Panc1 (cell line): Measurements from ENCODE around the gene CDKAL1. TPM values are rescaled to one million over a fixed set of nuclear protein-coding genes. Genes with fewer than 3 reads are reported as not detected.

Source experiments
- ATAC-seq: fragments of 200-7000 bp; cut with Tn5 transposase; 2 replicates; pipeline ENCODE4 v1.9.1; 2020; ENCODE audit warnings: mild to moderate bottlenecking, moderate library complexity
- BruUV-seq: library from RNA; stranded (reverse); fragments of 400-500 nt; replicated peaks from 2 replicates; lab custom pipeline; 2021; lab: Mats Ljungman, UMichigan
- CTCF ChIA-PET: fragments of 300-600 bp; sonication (Branson Sonifier 250); formaldehyde crosslinking; loops from one replicate; lab custom pipeline; 2022; ENCODE audit warnings: antibody characterized with exemption; lab: Charles Lee
- POLR2A ChIA-PET: fragments of 300-600 bp; sonication (Branson Sonifier 250); formaldehyde crosslinking; loops from one replicate; lab custom pipeline; 2022; ENCODE audit warnings: antibody characterized with exemption; lab: Charles Lee
- DNase-seq: peaks from one replicate; pipeline ENCODE4 v3.0.0-alpha.2; 2010; ENCODE audit warnings: low read depth, low spot score
- H3K27ac ChIP-seq: 2 replicates; pipeline ENCODE4 v1.5.1; 2011; ENCODE audit warnings: mild to moderate bottlenecking, low read length, inconsistent platforms
- H3K27me3 ChIP-seq: fragments of 200-500 bp; sonication (Bioruptor generic); 2 replicates; pipeline ENCODE4 v1.6.0; 2014; ENCODE audit warnings: low read length, inconsistent platforms; ENCODE audit not compliant: control insufficient read depth, insufficient read depth
- H3K36me3 ChIP-seq: fragments of 200-500 bp; sonication (Bioruptor generic); 2 replicates; pipeline ENCODE4 v1.5.1; 2014; ENCODE audit warnings: inconsistent platforms, mild to moderate bottlenecking, low read length, moderate library complexity; ENCODE audit not compliant: control insufficient read depth, insufficient read depth
- H3K4me1 ChIP-seq: 2 replicates; pipeline ENCODE4 v1.5.1; 2011; ENCODE audit warnings: inconsistent platforms, mild to moderate bottlenecking, low read length, moderate library complexity; ENCODE audit not compliant: control insufficient read depth, insufficient read depth
- H3K4me3 ChIP-seq, 2 experiments: 2 replicates each; pipeline ENCODE4 v1.5.1; 2011 to 2012; ENCODE audit warnings: low read depth in 2 of 2, low read length in 2 of 2, mild to moderate bottlenecking in 2 of 2, inconsistent platforms in 1 of 2, moderate library complexity in 1 of 2
- H3K9me3 ChIP-seq: fragments of 200-500 bp; sonication (Bioruptor generic); 2 replicates; pipeline ENCODE4 v1.5.1; 2014; ENCODE audit warnings: low read depth, mild to moderate bottlenecking, inconsistent platforms, low read length, moderate library complexity; ENCODE audit not compliant: control insufficient read depth, insufficient read depth
- CTCF ChIP-seq: fragments of 450-650 bp; IDR thresholded peaks from 2 replicates; pipeline ENCODE4 v1.5.1; 2017; ENCODE audit warnings: mild to moderate bottlenecking
- POLR2AphosphoS5 ChIP-seq: IDR thresholded peaks from 2 replicates; pipeline ENCODE4 v1.6.1; 2012; ENCODE audit warnings: mild to moderate bottlenecking, low read depth, low read length, moderate library complexity
- SIN3A ChIP-seq: IDR thresholded peaks from 2 replicates; pipeline ENCODE4 v1.6.1; 2012; ENCODE audit warnings: low read depth, mild to moderate bottlenecking, low read length, moderate library complexity, borderline replicate concordance; ENCODE audit not compliant: insufficient read depth
- TCF7L2 ChIP-seq: IDR thresholded peaks from 2 replicates; pipeline ENCODE4 v1.6.1; 2011; ENCODE audit warnings: mild to moderate bottlenecking, low read depth, low read length, inconsistent platforms
- in situ Hi-C: cut with HindIII; loops from 2 replicates; pipeline ENCODE4 v1.10.0; 2016; ENCODE audit warnings: low sequenced_read_pairs, low pct_unique_long_range_greater_than_20kb
- intact Hi-C: fragments of 100-400 bp; cut with micrococcal nuclease; formaldehyde crosslinking; loops from one replicate; pipeline ENCODE4 v1.10.0; 2022; ENCODE audit not compliant: unreplicated experiment
- total RNA-seq: library from RNA; stranded (reverse); gene quantifications from one replicate; pipeline ENCODE4 v1.2.1, GENCODE V29; 2021; ENCODE audit not compliant: unreplicated experiment
- TF ChIP-seq, protein P1 (sequence below), 2 experiments: IDR thresholded peaks; 2 replicates each; pipeline ENCODE4 v1.6.1; 2011 to 2012; ENCODE audit warnings: low read depth in 2 of 2, control low read depth in 1 of 2, low read length in 1 of 2, mild to moderate bottlenecking in 1 of 2, moderate library complexity in 1 of 2; ENCODE audit not compliant: insufficient read depth in 1 of 2

Gene CDKAL1
- total RNA-seq, 1 experiment from 2014 or later, result 14.5 TPM

- CTCF ChIA-PET, result no interaction called here
- BruUV-seq, result no TSS peak
- Histone ChIP-seq H3K4me3 (no peak overlapping the region), H3K27me3 (no peaks in the 10 kb centered on the region), H3K9me3 (no peaks in the 10 kb centered on the region), H3K27ac (no peak overlapping the region), H3K4me1 (no peaks in the 10 kb centered on the region), H3K36me3 (no peaks in the 10 kb centered on the region)
- DNase-seq (no peak), ATAC-seq (no peak)
- in situ Hi-C loops, result no loop called here
- TF ChIP-seq TCF7L2 (no peak), CTCF (no peak), POLR2AphosphoS5 (no peak), SIN3A (no peak)
- TF ChIP-seq, protein P1, sequence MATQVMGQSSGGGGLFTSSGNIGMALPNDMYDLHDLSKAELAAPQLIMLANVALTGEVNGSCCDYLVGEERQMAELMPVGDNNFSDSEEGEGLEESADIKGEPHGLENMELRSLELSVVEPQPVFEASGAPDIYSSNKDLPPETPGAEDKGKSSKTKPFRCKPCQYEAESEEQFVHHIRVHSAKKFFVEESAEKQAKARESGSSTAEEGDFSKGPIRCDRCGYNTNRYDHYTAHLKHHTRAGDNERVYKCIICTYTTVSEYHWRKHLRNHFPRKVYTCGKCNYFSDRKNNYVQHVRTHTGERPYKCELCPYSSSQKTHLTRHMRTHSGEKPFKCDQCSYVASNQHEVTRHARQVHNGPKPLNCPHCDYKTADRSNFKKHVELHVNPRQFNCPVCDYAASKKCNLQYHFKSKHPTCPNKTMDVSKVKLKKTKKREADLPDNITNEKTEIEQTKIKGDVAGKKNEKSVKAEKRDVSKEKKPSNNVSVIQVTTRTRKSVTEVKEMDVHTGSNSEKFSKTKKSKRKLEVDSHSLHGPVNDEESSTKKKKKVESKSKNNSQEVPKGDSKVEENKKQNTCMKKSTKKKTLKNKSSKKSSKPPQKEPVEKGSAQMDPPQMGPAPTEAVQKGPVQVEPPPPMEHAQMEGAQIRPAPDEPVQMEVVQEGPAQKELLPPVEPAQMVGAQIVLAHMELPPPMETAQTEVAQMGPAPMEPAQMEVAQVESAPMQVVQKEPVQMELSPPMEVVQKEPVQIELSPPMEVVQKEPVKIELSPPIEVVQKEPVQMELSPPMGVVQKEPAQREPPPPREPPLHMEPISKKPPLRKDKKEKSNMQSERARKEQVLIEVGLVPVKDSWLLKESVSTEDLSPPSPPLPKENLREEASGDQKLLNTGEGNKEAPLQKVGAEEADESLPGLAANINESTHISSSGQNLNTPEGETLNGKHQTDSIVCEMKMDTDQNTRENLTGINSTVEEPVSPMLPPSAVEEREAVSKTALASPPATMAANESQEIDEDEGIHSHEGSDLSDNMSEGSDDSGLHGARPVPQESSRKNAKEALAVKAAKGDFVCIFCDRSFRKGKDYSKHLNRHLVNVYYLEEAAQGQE (IDR thresholded peaks at IDR 0.05; ENCODE audit: insufficient read depth in 1 of 2, low read depth in 2 of 2, low read length in 1 of 2), result no peak
- intact Hi-C loops, result no loop called here
- POLR2A ChIA-PET, result no interaction called here
Observed at GRCh38 chr6:21158873-21159272, 624.6 kb downstream of the CDKAL1 start.

GRCh38 chr6:21159465-21159864 lies 625.2 kb downstream of the CDKAL1 start:
- Histone ChIP-seq H3K4me3 (no peak overlapping the region), H3K27ac (no peak overlapping the region), H3K4me1 (no peaks in the 10 kb centered on the region), H3K36me3 (no peaks in the 10 kb centered on the region), H3K9me3 (no peaks in the 10 kb centered on the region), H3K27me3 (no peaks in the 10 kb centered on the region)
- in situ Hi-C loops (no loop called here), intact Hi-C loops (no loop called here)
- TF ChIP-seq, protein P1 (IDR thresholded peaks at IDR 0.05; ENCODE audit: insufficient read depth in 1 of 2, low read depth in 2 of 2, low read length in 1 of 2), result no peak
- TF ChIP-seq TCF7L2, result no peak
- no peak for TF ChIP-seq SIN3A
- TF ChIP-seq POLR2AphosphoS5, result no peak
- TF ChIP-seq CTCF, result no peak
- POLR2A ChIA-PET, result no interaction called here
- BruUV-seq, result no TSS peak
- ATAC-seq (no peak), DNase-seq (no peak)
- CTCF ChIA-PET, result no interaction called here
